H1 (cell line): ENCODE measurements around the gene RASD2. TPM values are rescaled to one million over a fixed set of nuclear protein-coding genes. Genes with fewer than 3 reads are reported as not detected.

Source experiments
- CTCF ChIA-PET: fragments of 300-600 bp; sonication (Branson Sonifier 250); formaldehyde crosslinking; loops from one replicate; lab custom pipeline; 2021; ENCODE audit not compliant: partially characterized antibody; lab: Charles Lee
- POLR2A ChIA-PET: fragments of 300-600 bp; sonication (Branson Sonifier 250); formaldehyde crosslinking; loops from one replicate; lab custom pipeline; 2021; ENCODE audit warnings: inconsistent platforms; ENCODE audit not compliant: partially characterized antibody; lab: Charles Lee
- DNase-seq, 2 experiments: peaks; one replicate each; pipeline versions ENCODE4 v3.0.0 to v3.0.0-alpha.2; 2010 to 2022; ENCODE audit warnings: low spot score in 2 of 2, low read depth in 1 of 2, mixed read lengths in 1 of 2
- FAIRE-seq: peaks from 2 replicates; lab custom pipeline; 2011; peaks lifted over from hg19 to GRCh38; lab: Jason Lieb, UNC
- H2AFZ ChIP-seq: 2 replicates; pipeline ENCODE4 v1.8.1; 2012; ENCODE audit warnings: low read length, inconsistent platforms
- H2AK5ac ChIP-seq: 2 replicates; pipeline ENCODE4 v1.6.1; 2013; ENCODE audit warnings: low read depth, low read length
- H2BK120ac ChIP-seq: replicated peaks from 2 replicates; pipeline ENCODE3; 2013; ENCODE audit warnings: low read depth, low read length, inconsistent platforms
- H2BK12ac ChIP-seq: 2 replicates; pipeline ENCODE4 v1.6.1; 2013; ENCODE audit warnings: low read depth, low read length
- H2BK15ac ChIP-seq: 2 replicates; pipeline ENCODE4 v1.6.1; 2013; ENCODE audit warnings: low read length
- H2BK20ac ChIP-seq: 2 replicates; pipeline ENCODE4 v1.6.1; 2013; ENCODE audit warnings: low read length
- H2BK5ac ChIP-seq: 2 replicates; pipeline ENCODE4 v1.6.1; 2013; ENCODE audit warnings: low read depth, low read length
- H3K14ac ChIP-seq: 2 replicates; pipeline ENCODE4 v1.6.1; 2013; ENCODE audit warnings: inconsistent platforms; ENCODE audit not compliant: insufficient read length
- H3K18ac ChIP-seq: 2 replicates; pipeline ENCODE4 v1.6.1; 2013; ENCODE audit warnings: low read length; ENCODE audit errors: extremely low read depth
- H3K23ac ChIP-seq: 2 replicates; pipeline ENCODE4 v1.6.1; 2013; ENCODE audit warnings: inconsistent platforms; ENCODE audit not compliant: insufficient read length
- H3K23me2 ChIP-seq: 2 replicates; pipeline ENCODE4 v1.6.1; 2013; ENCODE audit warnings: low read depth, low read length
- H3K27ac ChIP-seq: 2 replicates; pipeline ENCODE4 v1.6.1; 2011; ENCODE audit warnings: low read depth, low read length, inconsistent platforms
- H3K27me3 ChIP-seq, 4 experiments: replicated peaks in 1 of 4; 1 replicate in 1 of 4; 2 replicates in 3 of 4; pipeline versions ENCODE4 v1.6.1 to v1.8.1; 2011 to 2013; ENCODE audit warnings: low read length in 3 of 4, mild to moderate bottlenecking in 3 of 4, inconsistent platforms in 2 of 4, mixed read lengths in 2 of 4, moderate library complexity in 1 of 4; ENCODE audit not compliant: control insufficient read depth in 3 of 4, insufficient read depth in 3 of 4; ENCODE audit errors: extremely low read depth in 1 of 4
- H3K36me3 ChIP-seq, 4 experiments: 2 replicates each; pipeline versions ENCODE4 v1.6.1 to v1.8.1; 2011 to 2013; ENCODE audit warnings: mild to moderate bottlenecking in 4 of 4, low read length in 3 of 4, moderate library complexity in 2 of 4, control low read depth in 1 of 4, inconsistent platforms in 1 of 4; ENCODE audit not compliant: insufficient read depth in 4 of 4, control insufficient read depth in 2 of 4
- H3K4ac ChIP-seq: replicated peaks from 2 replicates; pipeline ENCODE3; 2013; ENCODE audit warnings: low read length, low read depth, mixed read lengths, inconsistent platforms; ENCODE audit not compliant: insufficient read length
- H3K4me1 ChIP-seq, 4 experiments: replicated peaks in 1 of 4; 1 replicate in 1 of 4; 2 replicates in 3 of 4; pipeline versions ENCODE4 v1.6.1 to v1.8.1; 2011 to 2013; ENCODE audit warnings: low read length in 3 of 4, inconsistent platforms in 2 of 4, mixed read lengths in 1 of 4; ENCODE audit not compliant: insufficient read depth in 4 of 4, control insufficient read depth in 3 of 4
- H3K4me2 ChIP-seq, 2 experiments: 2 replicates each; pipeline versions ENCODE4 v1.6.1 to v1.8.1; 2011 to 2013; ENCODE audit warnings: low read depth in 2 of 2, low read length in 2 of 2, control low read depth in 1 of 2, inconsistent platforms in 1 of 2, mild to moderate bottlenecking in 1 of 2; ENCODE audit not compliant: insufficient read depth in 1 of 2
- H3K4me3 ChIP-seq, 4 experiments: fragments of 200-600, 300-600 bp in 1 of 4; sonication (generic), shearing (Covaris generic), sonication (Bioruptor Twin) in 1 of 4; 2 replicates each; pipeline versions ENCODE4 v1.5.1 to v1.8.1; 2011 to 2016; ENCODE audit warnings: low read length in 4 of 4, low read depth in 3 of 4, control low read depth in 2 of 4, inconsistent platforms in 2 of 4, mild to moderate bottlenecking in 2 of 4, mixed read lengths in 1 of 4, moderate library complexity in 1 of 4; ENCODE audit not compliant: insufficient read depth in 2 of 4; ENCODE audit errors: extremely low read depth in 1 of 4
- H3K56ac ChIP-seq: replicated peaks from 2 replicates; pipeline ENCODE3; 2013; ENCODE audit warnings: low read depth, mild to moderate bottlenecking, mixed read lengths, low read length, inconsistent platforms; ENCODE audit not compliant: insufficient read length
- H3K79me1 ChIP-seq: 2 replicates; pipeline ENCODE4 v1.6.1; 2013; ENCODE audit warnings: low read depth, low read length, control low read depth
- H3K79me2 ChIP-seq, 2 experiments: 2 replicates each; pipeline versions ENCODE4 v1.6.1 to v1.8.1; 2012 to 2013; ENCODE audit warnings: low read length in 2 of 2, mild to moderate bottlenecking in 2 of 2, inconsistent platforms in 1 of 2; ENCODE audit not compliant: insufficient read depth in 2 of 2, control insufficient read depth in 1 of 2
- H3K9ac ChIP-seq, 4 experiments: replicated peaks in 1 of 4; 1 replicate in 1 of 4; 2 replicates in 3 of 4; pipeline versions ENCODE4 v1.6.1 to v1.8.1; 2011 to 2013; ENCODE audit warnings: low read depth in 3 of 4, low read length in 3 of 4, control low read depth in 2 of 4, mild to moderate bottlenecking in 2 of 4, moderate library complexity in 2 of 4, inconsistent platforms in 1 of 4; ENCODE audit errors: extremely low read depth in 1 of 4
- H3K9me3 ChIP-seq, 2 experiments: 2 replicates each; pipeline versions ENCODE4 v1.6.1 to v1.8.1; 2012 to 2013; ENCODE audit warnings: mild to moderate bottlenecking in 2 of 2, moderate library complexity in 2 of 2, control low read depth in 1 of 2, inconsistent platforms in 1 of 2, low read depth in 1 of 2, low read length in 1 of 2, mixed read lengths in 1 of 2; ENCODE audit not compliant: insufficient read depth in 2 of 2
- H4K20me1 ChIP-seq, 2 experiments: replicated peaks in 1 of 2; 2 replicates each; pipeline versions ENCODE3 to v1.8.1; 2011 to 2013; ENCODE audit warnings: inconsistent platforms in 2 of 2, low read length in 2 of 2, mild to moderate bottlenecking in 1 of 2; ENCODE audit not compliant: insufficient read depth in 2 of 2, control insufficient read depth in 1 of 2
- H4K5ac ChIP-seq: 2 replicates; pipeline ENCODE4 v1.6.1; 2013; ENCODE audit warnings: low read length, low read depth, mixed read lengths, inconsistent platforms; ENCODE audit not compliant: insufficient read length
- H4K8ac ChIP-seq: 2 replicates; pipeline ENCODE4 v1.8.0; 2013; ENCODE audit warnings: mild to moderate bottlenecking, moderate library complexity, low read length, inconsistent platforms; ENCODE audit not compliant: insufficient read depth; ENCODE audit errors: extremely low read depth
- H4K91ac ChIP-seq: replicated peaks from 2 replicates; pipeline ENCODE3; 2013; ENCODE audit warnings: low read length, mixed read lengths, inconsistent platforms; ENCODE audit not compliant: insufficient read length
- CBX8 ChIP-seq: fragments of 300-800, 300-1000 bp; sonication (generic); IDR thresholded peaks from 2 replicates; pipeline ENCODE4 v1.7.1; 2016; ENCODE audit warnings: low read depth, low read length, borderline replicate concordance
- CHD2 ChIP-seq: IDR thresholded peaks from 2 replicates; pipeline ENCODE4 v1.6.1; 2012; ENCODE audit warnings: low read length, improper control_type of control experiment
- EGR1 ChIP-seq: IDR thresholded peaks from 2 replicates; pipeline ENCODE4 v1.6.1; 2011; ENCODE audit warnings: low read depth, low read length, borderline replicate concordance
- GTF2F1 ChIP-seq: IDR thresholded peaks from 2 replicates; pipeline ENCODE4 v1.6.1; 2012; ENCODE audit warnings: low read depth, low read length, improper control_type of control experiment, borderline replicate concordance
- KDM5A ChIP-seq: fragments of 200-600 bp; IDR thresholded peaks from 2 replicates; pipeline ENCODE4 v1.7.1; 2012; ENCODE audit warnings: mild to moderate bottlenecking, low read length, inconsistent platforms, mixed read lengths
- NRF1 ChIP-seq: IDR thresholded peaks from 2 replicates; pipeline ENCODE4 v1.6.1; 2011; ENCODE audit warnings: mild to moderate bottlenecking, low read depth, low read length, improper control_type of control experiment
- SIRT6 ChIP-seq: IDR thresholded peaks from one replicate; pipeline ENCODE4 v1.7.1; 2012; ENCODE audit warnings: low read length, inconsistent platforms
- SP1 ChIP-seq: IDR thresholded peaks from 2 replicates; pipeline ENCODE4 v1.6.1; 2011; ENCODE audit warnings: low read depth, low read length
- WGBS, 2 experiments: shearing (Covaris generic) in 1 of 2; methylation state at CpG; one replicate each; pipeline versions ENCODE4 v1.1.6 to v1.1.7; 2013 to 2015; ENCODE audit warnings: low lambda C conversion rate in 2 of 2, mixed read lengths in 2 of 2, inconsistent platforms in 1 of 2, low coverage in 1 of 2, missing lambda C conversion rate in 1 of 2; ENCODE audit not compliant: insufficient replicate concordance in 2 of 2, insufficient coverage in 1 of 2, insufficient read length in 1 of 2; ENCODE audit errors: extremely low coverage in 1 of 2, missing lambda C conversion rate in 1 of 2; 5-methylcytosine and 5-hydroxymethylcytosine counted together
- polyA plus RNA-seq, 7 experiments: library from polyadenylated mRNA; depleted of rRNA in 3 of 7; stranded (reverse) in 5 of 7; unstranded in 2 of 7; fragments of >200 nt in 5 of 7; fragments of 200-250 nt in 2 of 7; gene quantifications; 1 replicate in 5 of 7; 2 replicates in 1 of 7; 4 replicates in 1 of 7; pipeline versions ENCODE4 v1.2.1 to v1.2.3, GENCODE V29; 2011 to 2013; ENCODE audit warnings: missing spikeins in 2 of 7, mixed read lengths in 2 of 7
- total RNA-seq: library from RNA; stranded (reverse); fragmentation: NEBNext Ultra II Directional; extraction: Animal tissue kit (Norgen Biotek cat#: 25700); gene quantifications from 2 replicates; pipeline ENCODE4 v1.2.1, GENCODE V29; 2021

The RASD2 gene
- total and polyA plus RNA-seq, 2 of the 8 experiments (the other 6 are each of a cell fraction or from before 2014, with no cell fraction given), result 1.9 to 5.1 TPM

DNA sequence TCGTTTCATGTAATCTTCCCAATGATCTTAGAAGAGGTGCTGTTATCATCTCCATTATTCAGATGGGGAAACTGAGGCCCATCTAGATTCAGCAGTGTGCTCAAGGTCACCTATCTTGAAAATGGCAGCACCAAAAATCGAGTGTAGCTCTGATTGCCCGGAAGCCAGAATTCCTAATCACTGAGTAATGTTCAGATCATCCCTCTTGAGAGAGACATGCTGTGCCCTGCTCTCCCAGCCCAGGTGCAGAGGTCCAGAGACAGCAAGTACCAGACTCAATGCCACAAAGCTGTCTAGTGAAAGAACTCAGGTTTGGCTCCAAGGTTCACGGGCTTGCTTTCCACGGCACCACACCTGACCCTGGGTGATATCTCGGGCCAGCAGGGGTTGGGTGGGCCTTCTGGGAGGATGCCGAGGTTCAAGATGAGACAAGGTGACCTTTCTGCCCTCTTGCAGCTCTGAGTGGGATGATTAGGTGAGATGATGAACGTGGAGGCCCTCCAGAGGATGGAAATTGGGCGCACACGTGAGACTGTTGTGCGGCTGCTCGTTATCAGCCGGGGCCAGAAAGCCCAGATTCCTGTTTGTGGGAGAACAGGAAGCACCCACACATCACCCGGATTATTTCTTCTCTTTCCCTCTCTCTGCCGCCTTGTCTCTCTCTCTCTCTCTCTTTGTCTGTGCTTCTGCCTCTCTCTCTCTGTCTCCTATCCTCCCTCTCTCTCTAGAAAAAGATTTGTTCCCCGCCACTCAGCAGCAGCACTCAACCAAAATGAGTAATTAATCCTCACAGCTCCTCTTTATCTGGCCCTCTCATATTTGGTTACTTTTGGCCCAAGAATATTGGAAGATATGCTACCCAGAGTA is 19.0 kb upstream of the RASD2 start:
- Histone ChIP-seq H3K56ac (no peak overlapping the region), H2BK12ac (no peak overlapping the region), H2BK20ac (no peak overlapping the region), H2BK120ac (no peak overlapping the region), H4K5ac (no peak overlapping the region), H3K9ac (no peak overlapping the region), H3K4me1 (peaks cover 0 to 8% (median 4%) of the 10 kb centered on the region in 4 experiments; a peak in 4 of 7 replicates), H3K79me2 (no peaks in the 10 kb centered on the region), H4K8ac (no peak overlapping the region), H3K27me3 (no peaks in the 10 kb centered on the region; a peak in 1 of 7 replicates), H3K18ac (no peak overlapping the region), H3K23me2 (no peaks in the 10 kb centered on the region; the same call in 1 of the 2 replicates), H2AFZ (no peak overlapping the region), H3K4me3 (no peak overlapping the region), H3K79me1 (no peaks in the 10 kb centered on the region), H2AK5ac (no peak overlapping the region), H4K20me1 (no peaks in the 10 kb centered on the region), H3K9me3 (no peaks in the 10 kb centered on the region), H3K14ac (no peak overlapping the region), H2BK5ac (no peak overlapping the region), H3K27ac (no peak overlapping the region), H2BK15ac (no peak overlapping the region), H3K23ac (no peak overlapping the region), H3K36me3 (no peaks in the 10 kb centered on the region), H3K4ac (no peak overlapping the region), H4K91ac (no peak overlapping the region), H3K4me2 (no peak overlapping the region)
- ChIA-PET CTCF (interaction anchor here (0.6 to 6.0 kb wide), 5 partner anchors 10 to 104 kb away, joined by 3 to 37 read pairs (median 8); partner anchors contain the start of gene RASD2), POLR2A (interaction anchor here (0.8 to 1.4 kb wide), 2 partner anchors 9 to 19 kb away, joined by 3 to 4 read pairs; partner anchors contain the start of gene RASD2)
- DNase-seq (no peak), FAIRE-seq (no peak)
- whole genome bisulfite sequencing, 2 experiments, result 88% methylated on average over 16 of the region's 16 CpGs; no CpG with 5 or more reads in 1 of the 2 experiments
- no peak for TF ChIP-seq EGR1
- no peak for TF ChIP-seq NRF1
- TF ChIP-seq KDM5A, result no peak
- no peak for TF ChIP-seq GTF2F1
- no peak for TF ChIP-seq SP1
- no peak for TF ChIP-seq CBX8
- TF ChIP-seq SIRT6, result no peak
- no peak for TF ChIP-seq CHD2
